HepG2 (cell line): ENCODE measurements around the gene DAZAP1. TPM values are rescaled to one million over a fixed set of nuclear protein-coding genes. Genes with fewer than 3 reads are reported as not detected.

Source experiments
- CBX5 ChIP-seq: sonication (generic); formaldehyde crosslinking; IDR thresholded peaks from 2 replicates; pipeline ENCODE4 v1.4.0; 2020; ENCODE audit warnings: missing genetic modification reagents, borderline replicate concordance
- DRAP1 ChIP-seq: IDR thresholded peaks from 2 replicates; pipeline ENCODE4 v1.6.1; 2016; ENCODE audit warnings: missing genetic modification reagents, missing compliant biosample characterization
- HOXA7 ChIP-seq: sonication (generic); formaldehyde crosslinking; IDR thresholded peaks from 2 replicates; pipeline ENCODE4 v1.8.1; 2022; ENCODE audit warnings: mild to moderate bottlenecking, missing genetic modification reagents, moderate library complexity
- KLF16 ChIP-seq, 2 experiments: sonication (generic) in 1 of 2; formaldehyde crosslinking in 1 of 2; IDR thresholded peaks; 2 replicates each; pipeline versions ENCODE4 v1.6.1 to v1.8.0; 2016 to 2023; ENCODE audit warnings: missing genetic modification reagents in 2 of 2, missing compliant biosample characterization in 1 of 2
- NCOA5 ChIP-seq: sonication (generic); formaldehyde crosslinking; IDR thresholded peaks from 2 replicates; pipeline ENCODE4 v1.4.0; 2020; ENCODE audit warnings: missing genetic modification reagents
- POLR2AphosphoS5 ChIP-seq: IDR thresholded peaks from 2 replicates; pipeline ENCODE4 v1.6.1; 2012; ENCODE audit warnings: low read depth, low read length
- RBFOX2 ChIP-seq: fragments of 200-400 bp; formaldehyde crosslinking; IDR thresholded peaks from 2 replicates; pipeline ENCODE4 v1.6.1; 2017; ENCODE audit warnings: low read depth, mild to moderate bottlenecking, low read length
- SNRNP70 ChIP-seq: fragments of 200-400 bp; formaldehyde crosslinking; IDR thresholded peaks from 2 replicates; pipeline ENCODE4 v1.6.1; 2017; ENCODE audit warnings: mild to moderate bottlenecking, low read depth, low read length, moderate library complexity
- SYNCRIP ChIP-seq: fragments of 200-400 bp; formaldehyde crosslinking; IDR thresholded peaks from 2 replicates; pipeline ENCODE4 v1.6.1; 2018; ENCODE audit warnings: mild to moderate bottlenecking, low read depth, low read length; ENCODE audit not compliant: insufficient read depth
- TERF1 ChIP-seq: sonication (generic); formaldehyde crosslinking; IDR thresholded peaks from 2 replicates; pipeline ENCODE4 v1.8.0; 2022; ENCODE audit warnings: mild to moderate bottlenecking, missing genetic modification reagents, moderate library complexity
- THAP9 ChIP-seq: sonication (generic); formaldehyde crosslinking; IDR thresholded peaks from 2 replicates; pipeline ENCODE4; 2020; ENCODE audit warnings: missing genetic modification reagents, mild to moderate bottlenecking, borderline replicate concordance
- ZBTB25 ChIP-seq: IDR thresholded peaks from 2 replicates; pipeline ENCODE4 v1.6.1; 2018; ENCODE audit warnings: missing genetic modification reagents
- ZBTB33 ChIP-seq: sonication (generic); formaldehyde crosslinking; IDR thresholded peaks from 2 replicates; pipeline ENCODE4 v1.4.0; 2020; ENCODE audit warnings: missing genetic modification reagents
- ZBTB38 ChIP-seq: sonication (generic); formaldehyde crosslinking; IDR thresholded peaks from 2 replicates; pipeline ENCODE4 v1.5.1; 2020; ENCODE audit warnings: mild to moderate bottlenecking, missing genetic modification reagents
- ZFP90 ChIP-seq: sonication (generic); formaldehyde crosslinking; IDR thresholded peaks from 2 replicates; pipeline ENCODE4 v1.8.0; 2022; ENCODE audit warnings: missing genetic modification reagents, mild to moderate bottlenecking, inconsistent platforms, borderline replicate concordance
- ZNF10 ChIP-seq: sonication (generic); formaldehyde crosslinking; IDR thresholded peaks from 2 replicates; pipeline ENCODE4 v1.4.0; 2020; ENCODE audit warnings: mild to moderate bottlenecking, low read depth, missing genetic modification reagents, borderline replicate concordance
- ZNF275 ChIP-seq: sonication (generic); formaldehyde crosslinking; IDR thresholded peaks from 2 replicates; pipeline ENCODE4 v1.8.0; 2022; ENCODE audit warnings: missing genetic modification reagents, mild to moderate bottlenecking, inconsistent platforms, borderline replicate concordance
- ZNF431 ChIP-seq: sonication (generic); formaldehyde crosslinking; IDR thresholded peaks from 2 replicates; pipeline ENCODE4 v1.9.0; 2022; ENCODE audit warnings: missing genetic modification reagents, low read depth, mild to moderate bottlenecking, borderline replicate concordance
- ZNF709 ChIP-seq: sonication (generic); formaldehyde crosslinking; IDR thresholded peaks from 2 replicates; pipeline ENCODE4 v1.5.0; 2020; ENCODE audit warnings: mild to moderate bottlenecking, missing genetic modification reagents
- ZNF850 ChIP-seq: sonication (generic); formaldehyde crosslinking; conservative IDR thresholded peaks from 2 replicates; pipeline ENCODE4 v1.9.0; 2021; ENCODE audit warnings: mild to moderate bottlenecking, missing genetic modification reagents
- polyA plus RNA-seq, 8 experiments: library from polyadenylated mRNA; depleted of rRNA in 3 of 8; stranded (reverse) in 7 of 8; unstranded in 1 of 8; fragments of >200 nt; fragmentation: Illumina TruSeq in 4 of 8; extraction: Trizol in 4 of 8; gene quantifications; 2 replicates each; pipeline versions ENCODE4 v1.2.1 to v1.2.3, GENCODE V29; 2011 to 2016; ENCODE audit warnings: low read depth in 4 of 8, missing spikeins in 1 of 8, mixed read lengths in 1 of 8; ENCODE audit not compliant: insufficient read depth in 1 of 8
- total RNA-seq, 5 experiments: library from RNA; depleted of rRNA; stranded (reverse); fragments of >200 nt; fragmentation: Illumina TruSeq; extraction: Trizol; gene quantifications; 2 replicates each; pipeline ENCODE4 v1.2.3, GENCODE V29; 2016; ENCODE audit warnings: low read depth in 1 of 5

Gene DAZAP1
- total and polyA plus RNA-seq, 2 of the 13 experiments (the other 11 are each of a cell fraction or from before 2014, with no cell fraction given) = 63.3 to 79.2 TPM

GRCh38 chr19:1370579-1371361, 36.6 kb upstream of the DAZAP1 start (continued):
- TF ChIP-seq THAP9 (CRISPR knock-in tag) (no peak), ZBTB38 (0 out of 2 replicates have a peak, but pooled peaks have one; percentile 30), DRAP1 (CRISPR knock-in tag) (no peak), NCOA5 (CRISPR knock-in tag) (no peak), ZNF431 (CRISPR knock-in tag) (no peak), ZNF275 (CRISPR knock-in tag) (no peak), HOXA7 (no peak), ZNF10 (CRISPR knock-in tag) (no peak), TERF1 (CRISPR knock-in tag) (no peak), POLR2AphosphoS5 (no peak), CBX5 (no peak), ZBTB33 (CRISPR knock-in tag) (peak; percentile 48; the same call in 1 of the 2 replicates), SNRNP70 (no peak), KLF16 (CRISPR knock-in tag; IDR thresholded peaks at IDR 0.05) (no peak), RBFOX2 (peak; percentile 48; the same call in 1 of the 2 replicates), SYNCRIP (no peak), ZNF850 (CRISPR knock-in tag) (no peak), ZFP90 (CRISPR knock-in tag) (no peak), ZBTB25 (CRISPR knock-in tag) (no peak), ZNF709 (CRISPR knock-in tag) (no peak)
